Panc1 (cell line): ENCODE data around the gene FOXN1. TPM values are rescaled to one million over a fixed set of nuclear protein-coding genes. Genes with fewer than 3 reads are reported as not detected.
"Not testable (repeated sequence)": the region's sequence is repeated elsewhere in the genome, so short reads cannot be mapped to it uniquely, and the experiment has no call there.

ENCODE experiments used
- ATAC-seq: fragments of 200-7000 bp; cut with Tn5 transposase; 2 replicates; pipeline ENCODE4 v1.9.1; 2020; ENCODE audit warnings: mild to moderate bottlenecking, moderate library complexity
- BruUV-seq: library from RNA; stranded (reverse); fragments of 400-500 nt; replicated peaks from 2 replicates; lab custom pipeline; 2021; lab: Mats Ljungman, UMichigan
- CTCF ChIA-PET: fragments of 300-600 bp; sonication (Branson Sonifier 250); formaldehyde crosslinking; loops from one replicate; lab custom pipeline; 2022; ENCODE audit warnings: antibody characterized with exemption; lab: Charles Lee
- POLR2A ChIA-PET: fragments of 300-600 bp; sonication (Branson Sonifier 250); formaldehyde crosslinking; loops from one replicate; lab custom pipeline; 2022; ENCODE audit warnings: antibody characterized with exemption; lab: Charles Lee
- DNase-seq: peaks from one replicate; pipeline ENCODE4 v3.0.0-alpha.2; 2010; ENCODE audit warnings: low read depth, low spot score
- H3K27ac ChIP-seq: 2 replicates; pipeline ENCODE4 v1.5.1; 2011; ENCODE audit warnings: mild to moderate bottlenecking, low read length, inconsistent platforms
- H3K27me3 ChIP-seq: fragments of 200-500 bp; sonication (Bioruptor generic); 2 replicates; pipeline ENCODE4 v1.6.0; 2014; ENCODE audit warnings: low read length, inconsistent platforms; ENCODE audit not compliant: control insufficient read depth, insufficient read depth
- H3K36me3 ChIP-seq: fragments of 200-500 bp; sonication (Bioruptor generic); 2 replicates; pipeline ENCODE4 v1.5.1; 2014; ENCODE audit warnings: inconsistent platforms, mild to moderate bottlenecking, low read length, moderate library complexity; ENCODE audit not compliant: control insufficient read depth, insufficient read depth
- H3K4me1 ChIP-seq: 2 replicates; pipeline ENCODE4 v1.5.1; 2011; ENCODE audit warnings: inconsistent platforms, mild to moderate bottlenecking, low read length, moderate library complexity; ENCODE audit not compliant: control insufficient read depth, insufficient read depth
- H3K4me3 ChIP-seq, 2 experiments: 2 replicates each; pipeline ENCODE4 v1.5.1; 2011 to 2012; ENCODE audit warnings: low read depth in 2 of 2, low read length in 2 of 2, mild to moderate bottlenecking in 2 of 2, inconsistent platforms in 1 of 2, moderate library complexity in 1 of 2
- H3K9me3 ChIP-seq: fragments of 200-500 bp; sonication (Bioruptor generic); 2 replicates; pipeline ENCODE4 v1.5.1; 2014; ENCODE audit warnings: low read depth, mild to moderate bottlenecking, inconsistent platforms, low read length, moderate library complexity; ENCODE audit not compliant: control insufficient read depth, insufficient read depth
- POLR2AphosphoS5 ChIP-seq: IDR thresholded peaks from 2 replicates; pipeline ENCODE4 v1.6.1; 2012; ENCODE audit warnings: mild to moderate bottlenecking, low read depth, low read length, moderate library complexity
- SIN3A ChIP-seq: IDR thresholded peaks from 2 replicates; pipeline ENCODE4 v1.6.1; 2012; ENCODE audit warnings: low read depth, mild to moderate bottlenecking, low read length, moderate library complexity, borderline replicate concordance; ENCODE audit not compliant: insufficient read depth
- TCF7L2 ChIP-seq: IDR thresholded peaks from 2 replicates; pipeline ENCODE4 v1.6.1; 2011; ENCODE audit warnings: mild to moderate bottlenecking, low read depth, low read length, inconsistent platforms
- in situ Hi-C: cut with HindIII; loops from 2 replicates; pipeline ENCODE4 v1.10.0; 2016; ENCODE audit warnings: low sequenced_read_pairs, low pct_unique_long_range_greater_than_20kb
- intact Hi-C: fragments of 100-400 bp; cut with micrococcal nuclease; formaldehyde crosslinking; loops from one replicate; pipeline ENCODE4 v1.10.0; 2022; ENCODE audit not compliant: unreplicated experiment
- total RNA-seq: library from RNA; stranded (reverse); gene quantifications from one replicate; pipeline ENCODE4 v1.2.1, GENCODE V29; 2021; ENCODE audit not compliant: unreplicated experiment
- TF ChIP-seq, protein P1 (sequence below): fragments of 450-650 bp; IDR thresholded peaks from 2 replicates; pipeline ENCODE4 v1.5.1; 2017; ENCODE audit warnings: mild to moderate bottlenecking
- TF ChIP-seq, protein P2 (sequence below), 2 experiments: IDR thresholded peaks; 2 replicates each; pipeline ENCODE4 v1.6.1; 2011 to 2012; ENCODE audit warnings: low read depth in 2 of 2, control low read depth in 1 of 2, low read length in 1 of 2, mild to moderate bottlenecking in 1 of 2, moderate library complexity in 1 of 2; ENCODE audit not compliant: insufficient read depth in 1 of 2

The FOXN1 gene
- total RNA-seq, 1 experiment from 2014 or later: not detected

DNA sequence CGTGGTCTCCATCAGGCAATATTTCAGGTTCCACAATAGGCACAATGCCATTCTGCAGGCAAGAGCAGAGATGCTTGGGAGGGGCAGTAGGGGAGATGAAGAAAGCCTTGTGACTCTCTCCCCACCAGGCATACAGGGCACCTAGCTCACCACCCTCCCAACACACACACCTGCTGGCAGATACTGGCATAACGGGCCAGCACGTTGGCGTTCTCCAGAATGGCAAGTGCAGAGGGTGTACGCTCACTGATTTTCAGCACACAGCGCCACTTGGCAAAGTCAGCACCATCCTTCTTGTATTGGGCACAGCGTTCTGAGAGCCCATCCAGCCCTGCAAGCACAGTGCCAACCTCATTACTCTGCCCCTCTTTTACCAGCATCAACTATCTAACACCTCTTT, 68.4 kb downstream of the FOXN1 start:
- peaks cover 3% of the 10 kb centered on the region for H3K36me3 ChIP-seq
- BruUV-seq: no TSS peak
- no peaks in the 10 kb centered on the region for H3K27me3 ChIP-seq
- intact Hi-C loops (no loop called here), in situ Hi-C loops (no loop called here)
- DNase-seq (no peak), ATAC-seq (no peak)
- H3K9me3 ChIP-seq: no peaks in the 10 kb centered on the region
- TF ChIP-seq SIN3A: no peak
- ChIA-PET CTCF (interaction anchor here (0.6 to 0.9 kb wide), 3 partner anchors 31 to 158 kb away, joined by 3 to 5 read pairs (median 3); no protein-coding TSS in a partner anchor), POLR2A (interaction anchor here (0.7 kb wide), 1 partner anchor 77 kb away, joined by 3 read pairs; no protein-coding TSS in a partner anchor)
- H3K4me3 ChIP-seq: no peak overlapping the region
- H3K4me1 ChIP-seq: peaks cover 22% of the 10 kb centered on the region
- no peak overlapping the region for H3K27ac ChIP-seq

DNA sequence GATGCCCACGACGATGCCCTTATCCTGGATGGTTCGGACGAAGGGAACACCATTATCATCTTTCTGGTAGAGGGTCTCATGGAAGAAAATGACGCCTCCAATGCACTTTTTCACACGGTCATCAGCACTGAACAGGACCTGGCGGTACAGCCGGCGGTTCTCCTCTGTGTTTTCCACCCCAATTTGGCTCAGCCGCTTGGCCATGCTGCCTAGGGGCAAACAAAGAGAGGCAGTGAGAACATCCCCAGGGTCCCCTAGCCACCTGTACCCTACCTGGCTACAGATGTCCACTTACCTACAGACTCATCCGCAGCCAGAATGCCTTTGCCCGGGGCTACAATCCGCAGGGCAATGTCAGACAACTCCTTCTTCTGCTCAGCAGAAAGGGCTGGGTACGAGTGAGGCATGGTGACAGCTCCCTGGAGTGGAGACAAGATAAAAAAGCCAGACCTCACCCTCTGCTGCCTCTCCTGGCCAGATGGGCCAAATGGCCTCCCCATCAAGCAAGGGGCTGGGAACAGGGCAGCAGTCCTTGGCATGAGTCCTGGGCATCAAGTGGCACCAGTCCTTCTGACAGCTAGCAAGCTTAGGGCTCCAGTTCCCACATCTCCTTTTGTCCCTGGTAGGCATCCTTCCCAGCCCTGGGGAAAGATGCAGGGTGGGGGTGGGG, 69.1 kb downstream of the FOXN1 start:
- in situ Hi-C loops (no loop called here), intact Hi-C loops (no loop called here)
- POLR2A ChIA-PET: no interaction called here
- ATAC-seq (no peak), DNase-seq (no peak)
- TF ChIP-seq, protein P1, sequence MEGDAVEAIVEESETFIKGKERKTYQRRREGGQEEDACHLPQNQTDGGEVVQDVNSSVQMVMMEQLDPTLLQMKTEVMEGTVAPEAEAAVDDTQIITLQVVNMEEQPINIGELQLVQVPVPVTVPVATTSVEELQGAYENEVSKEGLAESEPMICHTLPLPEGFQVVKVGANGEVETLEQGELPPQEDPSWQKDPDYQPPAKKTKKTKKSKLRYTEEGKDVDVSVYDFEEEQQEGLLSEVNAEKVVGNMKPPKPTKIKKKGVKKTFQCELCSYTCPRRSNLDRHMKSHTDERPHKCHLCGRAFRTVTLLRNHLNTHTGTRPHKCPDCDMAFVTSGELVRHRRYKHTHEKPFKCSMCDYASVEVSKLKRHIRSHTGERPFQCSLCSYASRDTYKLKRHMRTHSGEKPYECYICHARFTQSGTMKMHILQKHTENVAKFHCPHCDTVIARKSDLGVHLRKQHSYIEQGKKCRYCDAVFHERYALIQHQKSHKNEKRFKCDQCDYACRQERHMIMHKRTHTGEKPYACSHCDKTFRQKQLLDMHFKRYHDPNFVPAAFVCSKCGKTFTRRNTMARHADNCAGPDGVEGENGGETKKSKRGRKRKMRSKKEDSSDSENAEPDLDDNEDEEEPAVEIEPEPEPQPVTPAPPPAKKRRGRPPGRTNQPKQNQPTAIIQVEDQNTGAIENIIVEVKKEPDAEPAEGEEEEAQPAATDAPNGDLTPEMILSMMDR: no peak
- no peak for TF ChIP-seq SIN3A
- TF ChIP-seq, protein P2, sequence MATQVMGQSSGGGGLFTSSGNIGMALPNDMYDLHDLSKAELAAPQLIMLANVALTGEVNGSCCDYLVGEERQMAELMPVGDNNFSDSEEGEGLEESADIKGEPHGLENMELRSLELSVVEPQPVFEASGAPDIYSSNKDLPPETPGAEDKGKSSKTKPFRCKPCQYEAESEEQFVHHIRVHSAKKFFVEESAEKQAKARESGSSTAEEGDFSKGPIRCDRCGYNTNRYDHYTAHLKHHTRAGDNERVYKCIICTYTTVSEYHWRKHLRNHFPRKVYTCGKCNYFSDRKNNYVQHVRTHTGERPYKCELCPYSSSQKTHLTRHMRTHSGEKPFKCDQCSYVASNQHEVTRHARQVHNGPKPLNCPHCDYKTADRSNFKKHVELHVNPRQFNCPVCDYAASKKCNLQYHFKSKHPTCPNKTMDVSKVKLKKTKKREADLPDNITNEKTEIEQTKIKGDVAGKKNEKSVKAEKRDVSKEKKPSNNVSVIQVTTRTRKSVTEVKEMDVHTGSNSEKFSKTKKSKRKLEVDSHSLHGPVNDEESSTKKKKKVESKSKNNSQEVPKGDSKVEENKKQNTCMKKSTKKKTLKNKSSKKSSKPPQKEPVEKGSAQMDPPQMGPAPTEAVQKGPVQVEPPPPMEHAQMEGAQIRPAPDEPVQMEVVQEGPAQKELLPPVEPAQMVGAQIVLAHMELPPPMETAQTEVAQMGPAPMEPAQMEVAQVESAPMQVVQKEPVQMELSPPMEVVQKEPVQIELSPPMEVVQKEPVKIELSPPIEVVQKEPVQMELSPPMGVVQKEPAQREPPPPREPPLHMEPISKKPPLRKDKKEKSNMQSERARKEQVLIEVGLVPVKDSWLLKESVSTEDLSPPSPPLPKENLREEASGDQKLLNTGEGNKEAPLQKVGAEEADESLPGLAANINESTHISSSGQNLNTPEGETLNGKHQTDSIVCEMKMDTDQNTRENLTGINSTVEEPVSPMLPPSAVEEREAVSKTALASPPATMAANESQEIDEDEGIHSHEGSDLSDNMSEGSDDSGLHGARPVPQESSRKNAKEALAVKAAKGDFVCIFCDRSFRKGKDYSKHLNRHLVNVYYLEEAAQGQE (IDR thresholded peaks at IDR 0.05; ENCODE audit: insufficient read depth in 1 of 2, low read depth in 2 of 2, low read length in 1 of 2): no peak
- TF ChIP-seq TCF7L2: no peak
- no peak for TF ChIP-seq POLR2AphosphoS5
- Histone ChIP-seq H3K27me3 (no peaks in the 10 kb centered on the region), H3K4me1 (peaks cover 17% of the 10 kb centered on the region), H3K4me3 (no peak overlapping the region), H3K9me3 (no peaks in the 10 kb centered on the region), H3K36me3 (peaks cover 3% of the 10 kb centered on the region), H3K27ac (no peak overlapping the region)
- no TSS peak for BruUV-seq
- CTCF ChIA-PET: interaction anchor here (0.9 kb wide), 1 partner anchor 159 kb away, joined by 3 read pairs; no protein-coding TSS in a partner anchor

DNA sequence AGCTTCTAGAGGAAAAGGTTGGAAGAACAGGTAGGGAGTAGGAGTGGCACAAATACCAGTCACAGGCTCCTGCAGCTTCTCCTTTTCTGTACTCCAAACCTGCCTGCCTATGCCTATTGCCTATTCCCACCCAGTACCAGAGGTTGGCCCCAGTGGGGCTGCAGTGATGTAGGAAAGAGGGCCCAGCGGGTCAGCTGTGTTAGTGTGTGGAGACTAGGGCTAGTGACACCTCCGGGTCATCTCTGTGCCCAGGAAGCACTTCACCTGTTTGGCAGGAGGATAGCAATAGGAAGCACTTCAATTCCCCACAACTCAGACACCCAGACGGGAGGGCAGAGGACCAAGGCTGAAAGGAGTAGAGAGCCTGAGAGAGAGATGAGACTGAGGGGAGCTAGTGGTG, 69.9 kb downstream of the FOXN1 start:
- peaks cover 14% of the 10 kb centered on the region for H3K4me1 ChIP-seq
- intact Hi-C loops, H3K27me3 ChIP-seq, H3K4me3 ChIP-seq, in situ Hi-C loops, ATAC-seq, H3K9me3 ChIP-seq, DNase-seq, H3K36me3 ChIP-seq, BruUV-seq, H3K27ac ChIP-seq, CTCF ChIA-PET: not testable (repeated sequence)
- POLR2A ChIA-PET: interaction anchor here (1.6 kb wide), 1 partner anchor 23 kb away, joined by 3 read pairs; the partner anchor contains the start of gene SPAG5
